Measurements from ENCODE around the gene MAD2L1. TPM values are rescaled to one million over a fixed set of nuclear protein-coding genes. Genes with fewer than 3 reads are reported as not detected.
A peak's percentile ranks its signal among the peaks of the same experiment; 100 is the strongest.

Gene MAD2L1
- total RNA-seq, 1 donor, result 2.9 TPM

GRCh38 chr4:120055795-120056194 lies 10.9 kb downstream of the MAD2L1 start:
- Histone ChIP-seq H3K27me3 (ENCODE audit: insufficient read depth, low read length) (no peaks in the 10 kb centered on the region), H3K4me3 (ENCODE audit: insufficient read depth, low read length) (no peak overlapping the region), H3K36me3 (ENCODE audit: insufficient read depth, low read length) (peaks cover 5% of the 10 kb centered on the region), H3K79me2 (ENCODE audit: insufficient read depth, low read length) (no peaks in the 10 kb centered on the region), H3K27ac (ENCODE audit: low read depth, low read length) (no peak overlapping the region), H3K4me1 (ENCODE audit: insufficient read depth, low read length) (peaks cover 12% of the 10 kb centered on the region), H4K20me1 (ENCODE audit: insufficient read depth, low read length) (no peaks in the 10 kb centered on the region), H3K4me2 (ENCODE audit: insufficient read depth, low read length) (no peak overlapping the region), H2AFZ (ENCODE audit: low read length) (no peak overlapping the region), H3K9me3 (ENCODE audit: low read depth, low read length) (no peaks in the 10 kb centered on the region)
- TF ChIP-seq, protein P1, sequence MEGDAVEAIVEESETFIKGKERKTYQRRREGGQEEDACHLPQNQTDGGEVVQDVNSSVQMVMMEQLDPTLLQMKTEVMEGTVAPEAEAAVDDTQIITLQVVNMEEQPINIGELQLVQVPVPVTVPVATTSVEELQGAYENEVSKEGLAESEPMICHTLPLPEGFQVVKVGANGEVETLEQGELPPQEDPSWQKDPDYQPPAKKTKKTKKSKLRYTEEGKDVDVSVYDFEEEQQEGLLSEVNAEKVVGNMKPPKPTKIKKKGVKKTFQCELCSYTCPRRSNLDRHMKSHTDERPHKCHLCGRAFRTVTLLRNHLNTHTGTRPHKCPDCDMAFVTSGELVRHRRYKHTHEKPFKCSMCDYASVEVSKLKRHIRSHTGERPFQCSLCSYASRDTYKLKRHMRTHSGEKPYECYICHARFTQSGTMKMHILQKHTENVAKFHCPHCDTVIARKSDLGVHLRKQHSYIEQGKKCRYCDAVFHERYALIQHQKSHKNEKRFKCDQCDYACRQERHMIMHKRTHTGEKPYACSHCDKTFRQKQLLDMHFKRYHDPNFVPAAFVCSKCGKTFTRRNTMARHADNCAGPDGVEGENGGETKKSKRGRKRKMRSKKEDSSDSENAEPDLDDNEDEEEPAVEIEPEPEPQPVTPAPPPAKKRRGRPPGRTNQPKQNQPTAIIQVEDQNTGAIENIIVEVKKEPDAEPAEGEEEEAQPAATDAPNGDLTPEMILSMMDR (IDR thresholded peaks at IDR 0.05; ENCODE audit: extremely low read depth, low read depth, low read length), result no peak
- no peak for DNase-seq (ENCODE audit: insufficient read length, low spot score, missing footprints)

GRCh38 chr4:120055162-120055561 lies 11.5 kb downstream of the MAD2L1 start:
- H3K9me3 ChIP-seq (ENCODE audit: low read depth, low read length), result no peaks in the 10 kb centered on the region
- H4K20me1 ChIP-seq (ENCODE audit: insufficient read depth, low read length), result no peaks in the 10 kb centered on the region
- no peak overlapping the region for H3K4me2 ChIP-seq (ENCODE audit: insufficient read depth, low read length)
- no peak overlapping the region for H3K27ac ChIP-seq (ENCODE audit: low read depth, low read length)
- no peak for DNase-seq (ENCODE audit: insufficient read length, low spot score, missing footprints)
- no peaks in the 10 kb centered on the region for H3K79me2 ChIP-seq (ENCODE audit: insufficient read depth, low read length)
- no peak overlapping the region for H2AFZ ChIP-seq (ENCODE audit: low read length)
- H3K27me3 ChIP-seq (ENCODE audit: insufficient read depth, low read length), result no peaks in the 10 kb centered on the region
- H3K4me1 ChIP-seq (ENCODE audit: insufficient read depth, low read length), result peaks cover 12% of the 10 kb centered on the region
- TF ChIP-seq, protein P1 (IDR thresholded peaks at IDR 0.05; ENCODE audit: extremely low read depth, low read depth, low read length), result no peak
- H3K36me3 ChIP-seq (ENCODE audit: insufficient read depth, low read length), result peaks cover 1% of the 10 kb centered on the region
- H3K4me3 ChIP-seq (ENCODE audit: insufficient read depth, low read length), result no peak overlapping the region

DNA sequence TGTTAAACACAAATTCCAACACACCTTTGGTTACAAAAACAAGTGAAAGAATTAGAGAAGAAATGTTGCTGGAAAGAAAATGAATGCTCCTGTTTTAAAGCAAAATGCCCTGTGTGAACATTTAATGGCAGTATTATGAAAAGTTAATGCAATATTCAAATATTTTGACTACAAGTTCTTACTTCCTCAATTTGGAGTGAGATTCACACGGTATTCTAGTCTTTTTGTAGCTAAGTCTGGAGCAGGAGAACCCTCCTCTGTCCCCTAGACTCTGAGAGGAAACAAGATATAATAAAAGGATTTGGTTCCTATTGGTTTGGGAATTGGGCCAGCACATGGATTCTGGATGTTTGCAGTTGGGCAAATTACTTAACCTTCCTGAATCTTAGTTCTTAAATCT lies 12.7 kb downstream of the MAD2L1 start:
- TF ChIP-seq, protein P1 (IDR thresholded peaks at IDR 0.05; ENCODE audit: extremely low read depth, low read depth, low read length), result no peak
- no peaks in the 10 kb centered on the region for H3K9me3 ChIP-seq (ENCODE audit: low read depth, low read length)
- no peak overlapping the region for H3K27ac ChIP-seq (ENCODE audit: low read depth, low read length)
- DNase-seq (ENCODE audit: insufficient read length, low spot score, missing footprints), result no peak
- no peaks in the 10 kb centered on the region for H3K27me3 ChIP-seq (ENCODE audit: insufficient read depth, low read length)
- no peaks in the 10 kb centered on the region for H3K36me3 ChIP-seq (ENCODE audit: insufficient read depth, low read length)
- H3K4me1 ChIP-seq (ENCODE audit: insufficient read depth, low read length), result peaks cover 12% of the 10 kb centered on the region
- no peak overlapping the region for H2AFZ ChIP-seq (ENCODE audit: low read length)
- H3K4me3 ChIP-seq (ENCODE audit: insufficient read depth, low read length), result no peak overlapping the region
- H3K79me2 ChIP-seq (ENCODE audit: insufficient read depth, low read length), result no peaks in the 10 kb centered on the region
- no peaks in the 10 kb centered on the region for H4K20me1 ChIP-seq (ENCODE audit: insufficient read depth, low read length)
- no peak overlapping the region for H3K4me2 ChIP-seq (ENCODE audit: insufficient read depth, low read length)

- H3K27me3 ChIP-seq (ENCODE audit: insufficient read depth, low read length), result no peaks in the 10 kb centered on the region
- peak overlapping the region; percentile 51 for H3K27ac ChIP-seq (ENCODE audit: low read depth, low read length)
- TF ChIP-seq, protein P1 (IDR thresholded peaks at IDR 0.05; ENCODE audit: extremely low read depth, low read depth, low read length), result no peak
- DNase-seq (ENCODE audit: insufficient read length, low spot score, missing footprints), result peak; percentile 87
- no peaks in the 10 kb centered on the region for H3K36me3 ChIP-seq (ENCODE audit: insufficient read depth, low read length)
- no peak overlapping the region for H2AFZ ChIP-seq (ENCODE audit: low read length)
- peaks cover 12% of the 10 kb centered on the region for H3K4me1 ChIP-seq (ENCODE audit: insufficient read depth, low read length)
- H4K20me1 ChIP-seq (ENCODE audit: insufficient read depth, low read length), result no peaks in the 10 kb centered on the region
- H3K9me3 ChIP-seq (ENCODE audit: low read depth, low read length), result no peaks in the 10 kb centered on the region
- no peak overlapping the region for H3K4me3 ChIP-seq (ENCODE audit: insufficient read depth, low read length)
- no peaks in the 10 kb centered on the region for H3K79me2 ChIP-seq (ENCODE audit: insufficient read depth, low read length)
- H3K4me2 ChIP-seq (ENCODE audit: insufficient read depth, low read length), result peak overlapping the region; percentile 11
Measured at GRCh38 chr4:120052856-120053255, 13.8 kb downstream of the MAD2L1 start.
